GM18507 (cell line): ENCODE measurements around the gene KANSL1L.
"Not testable (repeated sequence)": the region's sequence is repeated elsewhere in the genome, so short reads cannot be mapped to it uniquely, and the experiment has no call there.

Experiments used
- DNase-seq: peaks from one replicate; pipeline ENCODE4 v3.0.0; 2011; ENCODE audit warnings: low read depth; ENCODE audit not compliant: insufficient read length; ENCODE audit errors: extremely low spot score
- FAIRE-seq: peaks from 2 replicates; lab custom pipeline; 2011; peaks lifted over from hg19 to GRCh38; lab: Jason Lieb, UNC

The KANSL1L gene, protein sequence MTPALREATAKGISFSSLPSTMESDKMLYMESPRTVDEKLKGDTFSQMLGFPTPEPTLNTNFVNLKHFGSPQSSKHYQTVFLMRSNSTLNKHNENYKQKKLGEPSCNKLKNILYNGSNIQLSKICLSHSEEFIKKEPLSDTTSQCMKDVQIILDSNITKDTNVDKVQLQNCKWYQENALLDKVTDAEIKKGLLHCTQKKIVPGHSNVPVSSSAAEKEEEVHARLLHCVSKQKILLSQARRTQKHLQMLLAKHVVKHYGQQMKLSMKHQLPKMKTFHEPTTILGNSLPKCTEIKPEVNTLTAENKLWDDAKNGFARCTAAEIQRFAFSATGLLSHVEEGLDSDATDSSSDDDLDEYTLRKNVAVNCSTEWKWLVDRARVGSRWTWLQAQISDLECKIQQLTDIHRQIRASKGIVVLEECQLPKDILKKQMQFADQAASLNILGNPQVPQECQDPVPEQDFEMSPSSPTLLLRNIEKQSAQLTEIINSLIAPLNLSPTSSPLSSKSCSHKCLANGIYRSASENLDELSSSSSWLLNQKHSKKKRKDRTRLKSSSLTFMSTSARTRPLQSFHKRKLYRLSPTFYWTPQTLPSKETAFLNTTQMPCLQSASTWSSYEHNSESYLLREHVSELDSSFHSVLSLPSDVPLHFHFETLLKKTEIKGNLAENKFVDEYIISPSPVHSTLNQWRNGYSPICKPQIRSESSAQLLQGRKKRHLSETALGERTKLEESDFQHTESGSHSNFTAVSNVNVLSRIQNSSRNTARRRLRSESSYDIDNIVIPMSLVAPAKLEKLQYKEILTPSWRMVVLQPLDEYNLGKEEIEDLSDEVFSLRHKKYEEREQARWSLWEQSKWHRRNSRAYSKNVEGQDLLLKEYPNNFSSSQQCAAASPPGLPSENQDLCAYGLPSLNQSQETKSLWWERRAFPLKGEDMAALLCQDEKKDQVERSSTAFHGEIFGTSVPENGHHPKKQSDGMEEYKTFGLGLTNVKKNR

DNA sequence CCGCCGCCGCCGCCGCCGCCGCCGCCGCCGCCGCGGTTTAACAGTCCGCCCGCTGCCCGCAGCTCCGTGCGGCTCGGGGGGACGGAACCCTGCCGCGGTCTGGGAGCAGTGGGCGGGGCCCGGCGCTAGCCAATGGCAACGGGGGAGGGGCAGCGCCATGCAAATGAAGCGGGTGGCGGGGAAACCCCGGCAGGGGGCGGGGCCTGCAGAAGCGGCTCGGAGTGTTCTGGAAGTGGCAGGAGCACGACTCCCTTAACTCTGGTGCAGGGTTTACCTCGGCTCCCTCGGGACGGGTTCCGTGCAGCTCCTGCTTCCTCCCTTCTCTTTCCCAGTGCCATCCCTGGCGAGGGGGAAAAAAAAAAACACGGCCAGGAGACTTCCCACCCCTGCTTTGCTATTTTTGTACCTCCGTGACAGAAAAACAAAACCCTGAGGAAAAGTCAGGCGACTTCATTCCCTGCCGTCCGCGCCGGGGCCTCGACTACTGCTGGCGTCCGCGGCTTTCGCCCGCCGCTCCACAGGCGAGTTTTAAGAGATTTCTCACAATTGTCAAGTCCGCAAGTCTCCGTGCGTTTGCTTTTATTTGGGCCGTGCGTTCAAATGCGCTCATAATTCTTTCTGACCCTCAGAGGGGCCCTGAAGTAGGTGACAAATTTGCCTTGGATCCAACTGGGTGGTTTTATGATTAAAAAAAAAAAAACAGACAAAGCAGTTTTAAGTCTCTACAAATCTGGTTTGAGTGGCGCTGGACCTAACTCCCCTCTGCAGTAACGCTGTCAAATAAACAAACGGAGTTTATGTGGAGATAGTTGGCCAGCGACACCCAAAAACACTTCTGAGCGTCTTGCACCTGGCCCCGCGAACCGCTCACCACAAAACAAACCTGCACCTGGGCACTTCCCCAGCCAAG lies at the start of gene KANSL1L:
TSS of gene KANSL1L (minus strand) at position 101 of the 910 bp plus-strand sequence. CDS start 16,827 bp downstream, outside the sequence.
- FAIRE-seq (peak; percentile 92), DNase-seq (peak; percentile 83)

DNA sequence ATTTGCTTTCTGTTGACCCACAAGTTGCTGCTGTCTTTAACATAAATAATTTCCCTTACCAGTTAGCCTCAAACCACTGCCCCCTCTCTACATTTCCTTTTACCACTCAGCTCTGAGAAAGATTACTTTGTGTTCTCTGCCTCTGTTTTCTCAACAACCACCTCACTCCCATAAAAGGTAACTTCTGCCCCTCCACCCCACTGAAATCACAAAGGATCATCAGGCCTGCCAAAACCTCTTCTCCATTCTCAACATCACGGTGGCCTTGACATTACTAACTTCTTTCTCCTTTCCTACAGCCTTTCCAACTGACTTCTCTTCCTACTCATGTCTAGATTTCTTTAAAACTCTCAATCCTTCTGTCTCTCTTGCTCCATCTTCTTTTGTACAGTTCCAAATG lies 43.9 kb upstream of the KANSL1L start:
- FAIRE-seq (no peak), DNase-seq (no peak)

DNA sequence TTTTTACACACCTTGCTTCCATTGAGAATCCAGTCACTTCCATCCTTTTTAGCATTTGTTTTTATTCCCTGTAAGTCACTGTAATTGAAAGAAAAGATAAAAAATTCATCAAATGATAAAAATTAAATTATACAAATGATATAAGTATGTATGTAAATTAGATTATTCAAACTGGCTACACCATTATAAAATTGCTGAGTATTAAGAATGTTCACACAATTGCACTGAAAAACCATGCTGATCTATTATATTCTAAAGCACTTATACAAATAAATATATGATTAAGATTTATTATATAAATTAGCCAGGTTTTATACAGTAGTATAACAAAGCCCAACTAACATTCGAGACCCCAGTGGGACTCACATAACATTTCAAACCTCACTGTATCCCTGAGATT lies 39.0 kb upstream of the KANSL1L start:
- DNase-seq (no peak), FAIRE-seq (no peak)

DNA sequence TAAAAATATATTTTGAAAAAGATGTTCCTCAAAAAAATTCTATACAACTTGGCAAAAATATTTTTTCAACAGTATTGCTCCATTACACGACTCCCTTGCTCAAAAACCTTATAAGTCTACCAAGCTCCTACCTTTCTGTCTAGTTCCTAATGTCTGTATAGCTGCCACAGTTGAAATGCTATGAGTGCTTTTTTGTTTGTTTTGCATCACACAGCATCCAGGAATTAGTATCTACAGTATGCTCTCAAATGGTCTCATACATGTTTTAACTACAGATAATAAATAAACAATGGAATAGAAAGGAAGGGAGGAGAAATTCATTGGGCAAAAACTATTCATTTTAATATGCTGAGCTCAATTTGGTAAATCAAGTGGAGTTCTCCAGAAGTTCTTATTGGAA lies 36.7 kb upstream of the KANSL1L start:
- FAIRE-seq (no peak), DNase-seq (no peak)

DNA sequence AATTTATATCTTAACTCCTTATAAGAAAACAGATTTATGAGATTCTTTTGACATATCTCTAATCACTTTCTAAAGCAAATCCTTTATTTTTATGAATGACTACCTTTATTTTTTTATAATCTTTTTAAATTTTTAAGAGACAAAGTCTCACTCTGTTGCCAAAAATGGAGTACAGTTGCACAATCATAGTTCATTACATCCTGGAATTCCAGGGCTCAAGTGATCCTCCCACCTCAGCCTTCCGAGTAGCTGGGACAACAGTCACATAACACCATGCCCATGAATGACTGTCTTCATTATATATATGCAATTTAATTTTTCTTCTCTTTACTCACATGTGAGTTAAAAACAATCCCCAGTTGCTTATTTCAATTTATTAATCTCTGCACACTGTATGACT lies 32.3 kb upstream of the KANSL1L start:
- FAIRE-seq: no peak
- no peak for DNase-seq

DNA sequence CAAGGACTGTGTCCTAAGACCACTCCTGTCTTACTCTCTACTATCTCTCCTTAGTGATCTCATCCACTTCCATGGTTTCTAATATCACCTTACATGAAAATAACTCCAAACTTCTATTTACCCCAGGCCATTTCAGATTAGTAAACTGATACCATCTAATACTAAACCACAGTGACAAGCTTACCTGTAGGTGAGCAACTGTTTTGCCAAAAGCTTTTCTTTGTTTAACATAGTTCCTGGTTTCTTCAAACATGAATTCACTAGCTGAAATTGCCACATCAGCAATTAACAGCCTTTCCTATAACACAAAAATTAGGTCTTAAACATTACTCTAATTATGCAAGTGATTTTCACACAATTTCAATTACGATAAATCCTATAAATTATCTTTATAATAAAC lies 31.9 kb upstream of the KANSL1L start:
- FAIRE-seq: no peak
- DNase-seq: no peak

DNA sequence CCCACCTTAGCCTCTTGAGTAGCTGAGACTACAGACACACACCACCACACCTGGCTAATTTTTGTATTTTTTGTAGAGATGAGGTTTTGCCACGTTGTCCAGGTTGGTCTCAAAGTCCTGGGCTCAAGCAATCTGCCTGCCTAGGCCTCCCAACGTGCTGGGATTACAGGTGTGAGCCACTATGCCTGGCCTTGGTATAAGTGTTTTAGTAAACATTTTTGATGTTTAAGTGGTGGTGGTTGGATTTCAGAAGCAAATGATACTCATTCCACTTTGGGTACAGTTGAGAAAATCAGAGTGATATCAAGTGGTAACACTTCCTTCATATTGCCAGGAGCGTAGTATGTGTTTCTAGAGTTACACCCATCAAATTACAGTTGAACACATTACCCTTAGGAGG lies 28.6 kb upstream of the KANSL1L start:
- FAIRE-seq (no peak), DNase-seq (no peak)

DNA sequence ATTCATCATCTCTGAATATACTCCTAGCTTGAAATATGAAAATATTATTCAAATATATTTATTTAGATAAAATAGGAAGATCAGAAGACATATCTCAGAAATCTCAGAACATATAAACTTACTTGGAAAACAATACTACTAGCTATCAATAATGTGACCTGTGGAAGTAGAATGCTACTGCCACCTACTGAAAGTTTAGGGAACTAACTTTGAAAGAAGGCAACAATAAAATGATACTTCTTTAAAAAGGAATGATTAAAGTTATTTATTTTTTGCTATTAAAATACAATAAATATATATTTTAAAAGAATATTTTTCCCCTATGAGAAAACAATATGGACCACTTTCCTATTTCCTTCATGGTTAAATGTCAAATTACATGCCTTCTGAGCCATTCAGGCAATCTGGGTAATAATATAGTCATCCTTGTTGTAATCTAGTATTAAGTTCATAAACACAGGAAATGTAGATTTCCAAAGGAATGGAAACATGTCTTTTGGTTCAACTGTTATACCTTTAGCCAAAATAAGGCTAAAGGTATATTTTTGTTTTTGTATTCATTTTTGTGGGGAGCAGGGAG lies 28.1 kb upstream of the KANSL1L start:
- FAIRE-seq: peak; percentile 26
- DNase-seq: no peak

DNA sequence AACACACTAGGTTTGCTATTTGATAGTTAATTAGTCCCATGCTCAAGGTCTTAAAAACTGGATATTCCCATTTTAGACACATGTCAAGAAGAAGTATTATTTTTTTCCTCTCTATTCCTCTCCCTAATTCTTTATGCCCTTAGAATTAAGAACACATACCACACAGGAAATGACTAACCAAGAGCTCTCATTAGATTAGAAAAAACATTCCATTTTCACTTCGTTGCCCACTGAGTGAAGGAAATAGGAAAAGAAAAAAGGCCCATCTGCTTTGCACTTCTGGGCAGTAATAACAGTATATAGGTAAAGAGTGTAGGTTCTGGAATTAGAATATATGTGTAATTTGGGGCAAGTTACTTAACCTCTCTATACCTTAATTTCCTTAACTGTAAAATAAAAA lies 27.1 kb upstream of the KANSL1L start:
- FAIRE-seq (no peak), DNase-seq (no peak)

DNA sequence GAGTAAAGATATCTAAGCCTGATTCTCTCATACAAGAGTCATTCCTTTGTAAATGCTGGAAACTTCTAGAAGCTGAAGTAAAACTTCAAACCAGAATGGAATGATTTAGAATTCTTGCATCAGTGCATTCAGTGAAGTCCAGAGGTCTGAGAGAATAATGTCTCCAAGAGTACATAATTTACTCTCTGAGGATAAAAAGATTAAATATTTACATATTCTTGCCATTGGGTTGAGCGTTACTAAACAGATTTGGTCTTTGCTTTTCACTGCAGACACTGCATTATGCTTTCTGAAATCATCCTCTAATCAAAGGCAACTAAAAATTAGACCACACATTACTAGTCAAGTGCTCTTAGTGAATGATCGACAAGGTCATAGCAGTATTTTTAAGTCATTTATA lies 26.5 kb upstream of the KANSL1L start:
- DNase-seq (no peak), FAIRE-seq (no peak)

DNA sequence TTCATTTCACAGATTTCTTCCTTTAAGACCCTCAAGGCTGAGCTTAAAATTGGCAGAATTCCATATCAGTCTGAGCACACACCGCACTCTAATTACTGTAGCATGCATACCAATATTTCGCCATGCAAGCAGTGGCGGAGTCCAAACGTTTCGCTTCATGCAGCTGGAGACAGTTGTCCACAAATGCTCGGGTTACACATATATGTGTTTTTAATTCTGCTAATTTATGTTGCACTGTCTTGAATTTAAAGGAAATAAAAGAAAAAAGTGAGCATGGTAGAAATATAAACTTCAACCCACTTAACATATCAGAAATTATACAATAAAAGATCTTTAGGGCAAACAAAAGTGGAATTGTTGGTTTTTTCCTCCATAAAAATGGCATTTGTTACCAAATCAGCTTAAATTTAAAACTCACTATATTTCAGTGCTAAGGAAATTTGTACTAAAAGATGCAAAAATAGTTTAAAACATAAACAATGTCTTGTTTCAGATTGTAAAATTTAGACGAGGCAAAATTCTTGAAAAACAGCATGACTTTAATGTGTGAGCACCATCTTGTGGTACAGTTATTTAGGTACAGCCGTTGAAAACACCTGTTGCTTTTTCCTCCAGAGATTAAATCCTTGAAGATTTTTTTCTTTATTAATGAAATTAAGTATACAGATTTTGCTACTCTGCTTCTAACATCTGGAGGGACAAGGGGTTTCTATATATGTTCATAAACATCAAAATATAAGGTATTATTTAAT lies 24.1 kb upstream of the KANSL1L start:
- DNase-seq: no peak
- FAIRE-seq: peak; percentile 80

DNA sequence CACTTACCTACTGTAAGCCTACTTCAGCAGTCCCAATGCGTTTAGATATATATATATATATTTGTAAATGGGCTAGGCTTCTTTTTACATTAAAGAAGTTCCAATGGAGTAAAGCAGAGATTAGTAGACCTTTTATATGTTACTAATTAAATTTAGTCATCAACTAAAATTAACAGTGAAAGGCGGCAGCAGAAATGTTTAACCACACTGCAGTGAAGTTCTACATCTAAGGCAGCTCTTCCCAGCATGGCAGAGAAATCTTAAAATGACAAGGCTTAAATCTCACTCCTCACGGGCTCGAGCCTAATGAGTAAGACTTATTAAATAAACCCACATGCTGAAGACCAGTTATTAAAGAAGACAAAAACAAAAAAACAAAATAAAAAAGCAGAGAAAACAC lies 19.1 kb upstream of the KANSL1L start:
- no peak for DNase-seq

DNA sequence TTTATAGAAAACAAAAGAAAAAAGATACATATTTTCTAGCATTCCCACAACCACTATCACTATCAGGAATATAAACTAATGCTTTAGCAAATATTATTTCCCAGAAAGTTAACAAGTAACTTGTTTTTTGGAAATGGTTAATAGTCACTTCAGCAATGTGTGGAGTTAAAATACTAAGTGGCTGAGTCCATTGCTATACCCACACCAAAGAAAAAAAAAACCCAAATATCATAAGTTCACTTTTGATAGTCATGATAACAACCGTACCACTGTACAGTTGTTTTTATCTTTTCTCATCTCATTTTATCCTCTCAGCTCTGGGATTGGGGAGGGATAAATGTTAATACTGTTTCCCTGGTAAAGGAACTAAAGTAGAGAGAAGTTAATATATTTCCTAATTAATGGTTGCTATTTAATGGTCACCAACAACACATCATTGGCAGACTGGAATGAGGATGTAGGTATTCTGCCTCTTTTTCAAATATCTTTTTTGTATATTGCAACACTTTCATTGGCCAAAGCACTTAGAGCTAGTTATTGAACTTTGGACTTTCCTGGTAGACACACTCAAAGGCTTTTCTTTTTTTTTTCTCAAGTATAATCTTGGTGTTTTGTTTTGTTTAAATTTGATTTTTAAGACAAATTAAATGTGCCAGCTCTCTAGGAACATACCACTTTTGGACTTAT lies 18.4 kb upstream of the KANSL1L start:
- FAIRE-seq: no peak
- DNase-seq: no peak

More for the DNA sequence above, 19.1 kb upstream of the KANSL1L start:
- peak; percentile 69 for FAIRE-seq

DNA sequence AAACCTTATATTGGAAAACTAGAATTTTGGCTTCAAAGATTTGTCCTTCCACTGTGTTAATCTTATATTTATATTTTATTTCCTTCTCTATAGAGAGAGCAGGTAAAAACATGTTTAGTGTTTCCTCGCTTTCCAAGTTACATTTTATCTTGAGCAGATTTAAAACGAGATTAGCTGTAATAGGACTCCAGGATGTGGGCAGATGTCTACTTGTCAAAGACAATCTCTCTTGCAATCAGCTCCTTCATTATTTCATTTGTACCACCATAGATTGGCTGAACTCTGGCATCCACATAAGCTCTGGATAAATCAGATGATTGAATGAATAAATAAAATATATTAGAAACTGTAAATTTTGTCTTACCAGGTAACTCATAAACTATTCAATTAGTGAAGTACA lies 17.5 kb upstream of the KANSL1L start:
- no peak for FAIRE-seq
- DNase-seq: no peak

DNA sequence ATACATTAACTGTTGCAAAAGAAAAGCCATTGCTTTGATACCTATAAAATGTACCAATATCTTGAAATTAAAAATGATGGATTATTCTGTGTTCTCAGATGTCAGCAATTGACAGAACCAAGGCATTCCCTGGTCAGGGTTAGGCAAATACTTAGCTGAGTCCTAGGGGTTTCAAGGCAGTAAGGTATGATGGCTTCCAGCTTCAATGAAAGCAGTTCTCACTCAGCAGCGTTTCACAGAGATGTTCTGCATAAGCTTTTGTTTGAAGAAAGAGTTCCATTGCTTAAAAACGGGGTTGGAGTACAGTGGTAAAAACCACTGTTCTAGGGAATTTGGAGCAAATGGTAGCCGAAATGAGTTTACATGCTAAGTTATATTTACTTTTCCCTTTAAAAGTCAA lies 17.0 kb upstream of the KANSL1L start:
- FAIRE-seq (no peak), DNase-seq (no peak)

DNA sequence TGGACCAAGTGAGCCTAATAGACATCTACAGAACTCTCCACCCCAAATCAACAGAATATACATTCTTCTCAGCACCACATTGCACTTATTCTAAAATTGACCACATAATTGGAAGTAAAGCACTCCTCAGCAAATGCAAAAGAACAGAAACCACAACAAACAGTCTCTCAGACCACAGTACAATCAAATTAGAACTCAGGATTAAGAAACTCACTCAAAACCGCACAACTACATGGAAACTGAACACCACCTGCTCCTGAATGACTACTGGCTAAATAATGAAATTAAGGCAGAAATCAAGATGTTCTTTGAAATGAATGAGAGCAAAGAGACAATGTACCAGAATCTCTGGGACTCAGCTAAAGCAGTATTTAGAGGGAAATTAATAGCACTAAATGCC lies 12.7 kb upstream of the KANSL1L start:
- not testable (repeated sequence) for DNase-seq, FAIRE-seq

DNA sequence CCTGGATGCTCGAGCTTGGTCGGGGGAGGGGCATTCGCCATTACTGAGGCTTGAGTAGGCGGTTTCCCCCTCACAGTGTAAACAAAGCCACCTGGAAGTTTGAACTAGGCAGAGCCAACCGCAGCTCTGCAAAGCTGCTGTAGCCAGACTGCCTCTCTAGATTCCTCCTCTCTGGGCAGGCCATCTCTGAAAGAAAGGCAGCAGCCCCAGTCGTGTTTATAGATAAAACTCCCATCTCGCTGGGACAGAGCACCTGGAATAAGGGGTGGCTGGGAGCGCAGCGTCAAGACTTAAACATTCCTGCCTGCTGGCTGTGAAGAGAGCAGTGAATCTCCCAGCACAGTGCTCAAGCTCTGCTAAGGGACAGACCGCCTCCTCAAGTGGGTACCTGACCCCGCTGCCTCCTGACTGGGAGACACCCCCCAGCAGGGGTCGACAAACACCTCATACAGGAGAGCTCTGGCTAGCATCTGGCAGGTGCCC lies 10.4 kb upstream of the KANSL1L start:
- not testable (repeated sequence) for DNase-seq, FAIRE-seq
